Raji (cell line): ENCODE measurements around the gene CTDP1.

Source experiments
- POLR2A ChIP-seq: IDR thresholded peaks from 2 replicates; pipeline ENCODE4 v1.6.1; 2011; ENCODE audit warnings: low read depth, low read length, control low read depth; ENCODE audit not compliant: insufficient read depth

CTDP1 gene

GRCh38 chr18:79786786-79787526 is 107.4 kb downstream of the CTDP1 start:
- no peak for TF ChIP-seq POLR2A

GRCh38 chr18:79787527-79787864 is 107.9 kb downstream of the CTDP1 start:
- TF ChIP-seq POLR2A = no peak

GRCh38 chr18:79787865-79788733 is 108.5 kb downstream of the CTDP1 start:
- no peak for TF ChIP-seq POLR2A

- no peak for TF ChIP-seq POLR2A
These were observed 109.1 kb downstream of the CTDP1 start for GRCh38 chr18:79788734-79789085.

GRCh38 chr18:79789091-79789891 is 109.7 kb downstream of the CTDP1 start:
- TF ChIP-seq POLR2A = no peak

GRCh38 chr18:79789901-79790890 is 110.6 kb downstream of the CTDP1 start:
- TF ChIP-seq POLR2A = no peak

- TF ChIP-seq POLR2A = no peak
These were observed 111.7 kb downstream of the CTDP1 start for GRCh38 chr18:79790996-79791972.

GRCh38 chr18:79792096-79792987 is 112.7 kb downstream of the CTDP1 start:
- TF ChIP-seq POLR2A = no peak

GRCh38 chr18:79792988-79793355 is 113.4 kb downstream of the CTDP1 start:
- no peak for TF ChIP-seq POLR2A

- no peak for TF ChIP-seq POLR2A
These were observed 115.2 kb downstream of the CTDP1 start for GRCh38 chr18:79794846-79795245.

GRCh38 chr18:79795446-79795845 is 115.8 kb downstream of the CTDP1 start:
- no peak for TF ChIP-seq POLR2A

GRCh38 chr18:79796016-79796415 is 116.4 kb downstream of the CTDP1 start:
- no peak for TF ChIP-seq POLR2A
